ENCODE results near the gene TST. TPM values are rescaled to one million over a fixed set of nuclear protein-coding genes. Genes with fewer than 3 reads are reported as not detected.

Gene TST
- total and polyA plus RNA-seq, 4 experiments from 2014 or later, result 0.29 to 1.4 (median 0.46) TPM

- Histone ChIP-seq H3K4me3 (ENCODE audit: low read length in 2 of 2) (no peak overlapping the region), H3K4me1 (ENCODE audit: insufficient read depth, low read length) (no peaks in the 10 kb centered on the region), H3K36me3 (ENCODE audit: insufficient read depth, low read length) (no peaks in the 10 kb centered on the region), H3K9me3 (ENCODE audit: control insufficient read depth in 1 of 2, low read length in 2 of 2) (no peaks in the 10 kb centered on the region), H3K27me3 (ENCODE audit: insufficient read depth, low read length) (no peaks in the 10 kb centered on the region), H3K27ac (ENCODE audit: low read depth, low read length) (no peak overlapping the region)
- intact Hi-C loops (cut with micrococcal nuclease), result no loop called here
- H3K9me3 Mint-ChIP-seq, result no peaks in the 10 kb centered on the region
- H3K4me1 Mint-ChIP-seq, result no peaks in the 10 kb centered on the region
- DNase-seq, result no peak
- no peaks in the 10 kb centered on the region for H3K36me3 Mint-ChIP-seq
- H3K27ac Mint-ChIP-seq, result no peak overlapping the region
- CTCF ChIA-PET (ENCODE audit: partially characterized antibody), result no interaction called here
- H3K27me3 Mint-ChIP-seq, result peaks cover 0 to under 1% of the 10 kb centered on the region in 2 donors
- POLR2A ChIA-PET (ENCODE audit: partially characterized antibody), result no interaction called here
- H3K4me3 Mint-ChIP-seq, result no peak overlapping the region
Measured at GRCh38 chr22:37012262-37012904, 6.9 kb downstream of the TST start.

DNA sequence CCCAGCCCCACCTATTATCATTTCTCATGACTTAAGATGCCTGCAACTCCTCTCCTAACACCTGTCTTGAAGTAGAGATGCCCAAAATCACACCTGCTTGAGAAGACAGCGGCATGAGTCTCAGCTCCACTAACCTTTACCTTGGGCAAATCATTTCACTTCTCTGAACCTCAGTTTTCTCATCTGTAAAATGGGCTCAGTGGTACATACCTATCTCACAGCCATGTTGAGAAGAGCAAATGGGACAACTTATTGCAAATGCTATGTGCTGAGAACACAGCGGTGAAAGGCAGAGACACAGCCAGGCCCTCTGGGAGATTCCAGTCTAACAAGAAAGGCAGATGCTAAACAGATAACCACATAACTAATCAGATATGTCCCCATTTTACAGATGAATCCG is 7.8 kb downstream of the TST start:
- no peaks in the 10 kb centered on the region for H3K27me3 ChIP-seq (ENCODE audit: insufficient read depth, low read length)
- intact Hi-C loops (cut with micrococcal nuclease), result no loop called here
- no peak overlapping the region for H3K27ac ChIP-seq (ENCODE audit: low read depth, low read length)
- ChIA-PET CTCF (ENCODE audit: partially characterized antibody) (interaction anchor here (1.1 to 1.6 kb wide), 2 partner anchors 9 to 10 kb away, joined by 3 to 6 read pairs; no protein-coding TSS in a partner anchor), POLR2A (ENCODE audit: partially characterized antibody) (no interaction called here)
- Mint-ChIP-seq H3K27ac (no peak overlapping the region), H3K4me3 (no peak overlapping the region), H3K27me3 (peaks cover 0 to 3% of the 10 kb centered on the region in 2 donors), H3K9me3 (no peaks in the 10 kb centered on the region), H3K36me3 (no peaks in the 10 kb centered on the region), H3K4me1 (no peaks in the 10 kb centered on the region)
- no peaks in the 10 kb centered on the region for H3K9me3 ChIP-seq (ENCODE audit: control insufficient read depth in 1 of 2, low read length in 2 of 2)
- no peaks in the 10 kb centered on the region for H3K36me3 ChIP-seq (ENCODE audit: insufficient read depth, low read length)
- H3K4me3 ChIP-seq (ENCODE audit: low read length in 2 of 2), result no peak overlapping the region
- DNase-seq, result no peak
- no peaks in the 10 kb centered on the region for H3K4me1 ChIP-seq (ENCODE audit: insufficient read depth, low read length)

- no peak for DNase-seq
- POLR2A ChIA-PET (ENCODE audit: partially characterized antibody), result no interaction called here
- CTCF ChIA-PET (ENCODE audit: partially characterized antibody), result interaction anchor here (1.1 to 1.6 kb wide), 2 partner anchors 9 to 11 kb away, joined by 3 to 6 read pairs; no protein-coding TSS in a partner anchor
- H3K4me3 ChIP-seq (ENCODE audit: low read length in 2 of 2), result no peak overlapping the region
- H3K27ac ChIP-seq (ENCODE audit: low read depth, low read length), result no peak overlapping the region
- Mint-ChIP-seq H3K4me1 (no peaks in the 10 kb centered on the region), H3K27me3 (peaks cover under 1 to 3% of the 10 kb centered on the region in 2 donors), H3K9me3 (no peaks in the 10 kb centered on the region), H3K4me3 (no peak overlapping the region), H3K36me3 (no peaks in the 10 kb centered on the region), H3K27ac (no peak overlapping the region)
- no peaks in the 10 kb centered on the region for H3K36me3 ChIP-seq (ENCODE audit: insufficient read depth, low read length)
- H3K9me3 ChIP-seq (ENCODE audit: control insufficient read depth in 1 of 2, low read length in 2 of 2), result no peaks in the 10 kb centered on the region
- H3K4me1 ChIP-seq (ENCODE audit: insufficient read depth, low read length), result no peaks in the 10 kb centered on the region
- intact Hi-C loops (cut with micrococcal nuclease), result no loop called here
- H3K27me3 ChIP-seq (ENCODE audit: insufficient read depth, low read length), result no peaks in the 10 kb centered on the region
Measured at GRCh38 chr22:37010976-37011375, 8.3 kb downstream of the TST start.

- no peaks in the 10 kb centered on the region for H3K4me1 ChIP-seq (ENCODE audit: insufficient read depth, low read length)
- Mint-ChIP-seq H3K4me3 (no peak overlapping the region), H3K27me3 (peaks cover 5 to 9% of the 10 kb centered on the region in 2 donors), H3K27ac (no peak overlapping the region), H3K36me3 (no peaks in the 10 kb centered on the region), H3K4me1 (no peaks in the 10 kb centered on the region), H3K9me3 (peaks cover 0 to 3% (median 1%) of the 10 kb centered on the region in 8 donors)
- ChIA-PET CTCF (ENCODE audit: partially characterized antibody) (interaction anchor here (1.6 kb wide), 1 partner anchor 12 kb away, joined by 6 read pairs; no protein-coding TSS in a partner anchor), POLR2A (ENCODE audit: partially characterized antibody) (no interaction called here)
- no peak overlapping the region for H3K4me3 ChIP-seq (ENCODE audit: low read length in 2 of 2)
- no peak for DNase-seq
- no peak overlapping the region for H3K27ac ChIP-seq (ENCODE audit: low read depth, low read length)
- intact Hi-C loops (cut with micrococcal nuclease), result no loop called here
- no peaks in the 10 kb centered on the region for H3K27me3 ChIP-seq (ENCODE audit: insufficient read depth, low read length)
- no peaks in the 10 kb centered on the region for H3K36me3 ChIP-seq (ENCODE audit: insufficient read depth, low read length)
- no peaks in the 10 kb centered on the region for H3K9me3 ChIP-seq (ENCODE audit: control insufficient read depth in 1 of 2, low read length in 2 of 2)
Measured at GRCh38 chr22:37010174-37010573, 9.1 kb downstream of the TST start.

- Mint-ChIP-seq H3K4me1 (no peaks in the 10 kb centered on the region), H3K27ac (no peak overlapping the region), H3K9me3 (peaks cover 0 to 6% (median 3%) of the 10 kb centered on the region in 8 donors), H3K27me3 (peaks cover 6 to 9% of the 10 kb centered on the region in 2 donors), H3K36me3 (no peaks in the 10 kb centered on the region), H3K4me3 (no peak overlapping the region)
- H3K4me3 ChIP-seq (ENCODE audit: low read length in 2 of 2), result no peak overlapping the region
- H3K36me3 ChIP-seq (ENCODE audit: insufficient read depth, low read length), result no peaks in the 10 kb centered on the region
- ChIA-PET POLR2A (ENCODE audit: partially characterized antibody) (no interaction called here), CTCF (ENCODE audit: partially characterized antibody) (no interaction called here)
- no peaks in the 10 kb centered on the region for H3K4me1 ChIP-seq (ENCODE audit: insufficient read depth, low read length)
- intact Hi-C loops (cut with micrococcal nuclease), result no loop called here
- H3K27ac ChIP-seq (ENCODE audit: low read depth, low read length), result no peak overlapping the region
- H3K9me3 ChIP-seq (ENCODE audit: control insufficient read depth in 1 of 2, low read length in 2 of 2), result no peaks in the 10 kb centered on the region
- H3K27me3 ChIP-seq (ENCODE audit: insufficient read depth, low read length), result no peaks in the 10 kb centered on the region
- no peak for DNase-seq
Measured at GRCh38 chr22:37009490-37009889, 9.8 kb downstream of the TST start.

DNA sequence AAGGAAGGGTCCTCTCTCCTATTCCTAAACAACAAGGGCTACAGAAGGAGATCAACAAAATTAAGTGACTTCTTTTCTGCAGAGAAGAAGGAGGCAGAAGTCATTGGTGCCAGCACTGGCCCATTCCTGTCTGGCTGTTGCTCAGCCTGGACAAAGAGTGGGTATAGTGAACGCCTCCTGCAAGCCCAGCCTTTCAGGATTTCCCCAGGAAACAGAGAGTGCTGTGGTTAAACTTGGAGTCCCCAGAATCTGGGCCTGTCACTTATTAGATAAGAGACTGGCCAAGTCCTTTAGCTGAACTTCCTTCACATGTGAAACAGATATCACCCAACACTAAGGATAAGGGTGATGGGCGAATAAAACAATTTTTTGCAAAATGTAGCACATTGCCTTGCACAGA is 10.9 kb downstream of the TST start:
- H3K36me3 ChIP-seq (ENCODE audit: insufficient read depth, low read length), result no peaks in the 10 kb centered on the region
- intact Hi-C loops (cut with micrococcal nuclease), result no loop called here
- H3K27ac ChIP-seq (ENCODE audit: low read depth, low read length), result no peak overlapping the region
- ChIA-PET POLR2A (ENCODE audit: partially characterized antibody) (no interaction called here), CTCF (ENCODE audit: partially characterized antibody) (interaction anchor here (0.8 to 1.5 kb wide), 3 partner anchors 11 to 17 kb away, joined by 3 to 4 read pairs (median 3); no protein-coding TSS in a partner anchor)
- no peaks in the 10 kb centered on the region for H3K27me3 ChIP-seq (ENCODE audit: insufficient read depth, low read length)
- DNase-seq, result no peak
- H3K27me3 Mint-ChIP-seq, result peaks cover 8 to 15% of the 10 kb centered on the region in 2 donors
- peaks cover 0 to 6% (median 3%) of the 10 kb centered on the region in 8 donors for H3K9me3 Mint-ChIP-seq
- H3K36me3 Mint-ChIP-seq, result no peaks in the 10 kb centered on the region
- H3K4me3 ChIP-seq (ENCODE audit: low read length in 2 of 2), result no peak overlapping the region
- H3K9me3 ChIP-seq (ENCODE audit: control insufficient read depth in 1 of 2, low read length in 2 of 2), result no peaks in the 10 kb centered on the region
- no peak overlapping the region for H3K27ac Mint-ChIP-seq
- no peaks in the 10 kb centered on the region for H3K4me1 Mint-ChIP-seq
- H3K4me1 ChIP-seq (ENCODE audit: insufficient read depth, low read length), result no peaks in the 10 kb centered on the region
- no peak overlapping the region for H3K4me3 Mint-ChIP-seq

DNA sequence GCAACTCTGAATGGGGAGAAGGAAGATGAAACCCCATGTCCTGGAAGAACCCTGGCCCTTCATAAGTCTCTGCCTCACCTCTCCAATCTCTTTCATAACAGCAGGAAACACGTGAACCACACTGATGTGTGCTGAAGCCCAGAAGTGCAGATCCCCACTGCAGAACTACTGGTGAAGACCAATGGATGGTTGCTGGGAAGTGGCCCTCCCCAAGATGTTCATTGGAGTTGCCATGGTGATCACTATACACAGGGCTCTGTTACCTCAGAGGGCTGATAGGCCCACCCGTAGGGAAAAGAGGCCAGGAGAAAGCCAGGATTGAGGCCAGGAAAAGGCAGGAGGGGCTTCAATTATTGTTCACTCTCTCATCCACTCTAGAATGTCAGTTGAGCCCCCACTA is 11.6 kb downstream of the TST start:
- H3K27me3 ChIP-seq (ENCODE audit: insufficient read depth, low read length), result no peaks in the 10 kb centered on the region
- ChIA-PET CTCF (ENCODE audit: partially characterized antibody) (interaction anchor here (1.2 to 1.5 kb wide), 3 partner anchors 10 to 18 kb away, joined by 3 to 4 read pairs (median 4); no protein-coding TSS in a partner anchor), POLR2A (ENCODE audit: partially characterized antibody) (no interaction called here)
- H3K9me3 Mint-ChIP-seq, result peaks cover 0 to 6% (median 3%) of the 10 kb centered on the region in 8 donors
- no peaks in the 10 kb centered on the region for H3K9me3 ChIP-seq (ENCODE audit: control insufficient read depth in 1 of 2, low read length in 2 of 2)
- DNase-seq, result no peak
- no peaks in the 10 kb centered on the region for H3K4me1 ChIP-seq (ENCODE audit: insufficient read depth, low read length)
- H3K27ac ChIP-seq (ENCODE audit: low read depth, low read length), result no peak overlapping the region
- no peaks in the 10 kb centered on the region for H3K36me3 Mint-ChIP-seq
- H3K27me3 Mint-ChIP-seq, result peaks cover 10 to 20% of the 10 kb centered on the region in 2 donors
- H3K4me1 Mint-ChIP-seq, result no peaks in the 10 kb centered on the region
- H3K4me3 ChIP-seq (ENCODE audit: low read length in 2 of 2), result no peak overlapping the region
- intact Hi-C loops (cut with micrococcal nuclease), result no loop called here
- H3K27ac Mint-ChIP-seq, result peak overlapping the region in 1 of 7 donors; percentile 0
- H3K4me3 Mint-ChIP-seq, result no peak overlapping the region
- no peaks in the 10 kb centered on the region for H3K36me3 ChIP-seq (ENCODE audit: insufficient read depth, low read length)

Data from CD4-positive, alpha-beta memory T cell (primary cell).